ENCODE data around the gene STPG2. TPM values are rescaled to one million over a fixed set of nuclear protein-coding genes. Genes with fewer than 3 reads are reported as not detected.

Gene STPG2
- total RNA-seq, 1 experiment from 2014 or later = 0.56 TPM

DNA sequence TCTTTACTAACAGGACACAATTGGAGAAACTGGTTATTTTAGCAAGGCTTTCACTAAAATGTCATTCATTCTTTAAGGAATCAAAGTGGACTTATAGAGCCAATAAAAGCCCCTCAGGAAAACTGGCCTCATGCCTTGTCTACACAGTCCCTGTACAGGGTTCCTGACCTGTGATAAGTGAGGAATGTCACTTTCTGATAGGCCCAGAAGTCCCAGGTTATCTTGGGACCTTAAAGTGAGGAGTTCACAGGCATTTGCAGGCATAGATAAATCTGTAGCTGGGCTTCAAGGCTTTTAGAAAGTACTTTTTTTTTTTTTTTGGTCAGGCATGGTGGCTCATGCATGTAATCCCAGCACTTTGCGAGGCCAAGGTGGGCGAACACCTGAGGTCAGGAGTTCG lies 19.4 kb upstream of the STPG2 start:
- Histone ChIP-seq H3K9me2 (replicated peaks; ENCODE audit: insufficient read depth, low read length) (no peaks in the 10 kb centered on the region), H3K27me3 (ENCODE audit: low read length) (no peaks in the 10 kb centered on the region), H3K36me3 (ENCODE audit: insufficient read depth, low read length) (no peaks in the 10 kb centered on the region), H3K9me3 (ENCODE audit: low read length) (no peaks in the 10 kb centered on the region), H3K27ac (ENCODE audit: low read length) (no peak overlapping the region), H3K79me2 (ENCODE audit: low read length) (no peaks in the 10 kb centered on the region), H2AFZ (ENCODE audit: low read length) (no peak overlapping the region), H3K4me1 (ENCODE audit: low read length) (no peaks in the 10 kb centered on the region), H4K20me1 (ENCODE audit: insufficient read depth, low read depth, low read length) (no peaks in the 10 kb centered on the region), H3K4me2 (ENCODE audit: low read depth, low read length, poor library complexity, severe bottlenecking) (no peak overlapping the region), H3K4me3 (ENCODE audit: low read length) (no peak overlapping the region), H3K9ac (ENCODE audit: low read length) (no peak overlapping the region)
- no peak for DNase-seq

DNA sequence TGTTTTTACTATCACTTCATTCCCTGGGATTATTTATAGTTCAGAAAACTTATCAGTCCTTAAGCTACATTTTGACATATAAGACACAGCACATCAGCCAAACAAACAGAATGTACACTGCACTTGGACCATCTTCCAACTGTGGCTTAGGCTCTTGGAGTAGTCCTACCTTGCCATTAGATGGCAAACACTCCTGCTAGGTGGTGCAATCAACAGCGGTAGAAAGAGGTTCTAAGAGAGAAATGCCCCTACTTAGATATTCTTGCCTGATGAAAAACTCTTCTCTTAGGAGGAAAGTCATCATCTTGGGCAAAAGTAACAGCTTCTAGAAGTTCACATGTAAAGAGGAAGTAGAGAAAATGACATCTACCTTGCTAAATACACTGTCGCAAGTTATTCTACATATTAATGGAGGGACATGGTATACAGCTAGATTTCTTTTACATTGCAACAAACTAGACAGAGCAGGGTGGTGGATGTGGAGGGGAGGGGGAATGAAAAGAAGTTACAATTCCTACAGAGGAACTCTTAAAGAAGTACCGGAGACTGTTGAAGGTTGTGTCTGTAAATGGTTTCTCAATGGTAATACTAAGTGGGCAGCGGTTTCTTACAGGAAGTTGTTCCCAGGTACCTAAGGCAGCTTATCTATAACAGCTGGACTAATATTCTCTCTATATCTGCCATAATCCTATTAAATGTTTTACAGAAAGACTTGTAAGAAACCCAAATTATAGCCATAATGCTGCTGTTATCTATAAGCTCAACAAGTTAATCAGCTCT lies 8.1 kb upstream of the STPG2 start:
- H3K4me1 ChIP-seq (ENCODE audit: low read length) = no peaks in the 10 kb centered on the region
- H3K79me2 ChIP-seq (ENCODE audit: low read length) = no peaks in the 10 kb centered on the region
- no peak overlapping the region for H2AFZ ChIP-seq (ENCODE audit: low read length)
- DNase-seq = no peak
- no peaks in the 10 kb centered on the region for H4K20me1 ChIP-seq (ENCODE audit: insufficient read depth, low read depth, low read length)
- no peak overlapping the region for H3K4me3 ChIP-seq (ENCODE audit: low read length)
- H3K9me2 ChIP-seq (replicated peaks; ENCODE audit: insufficient read depth, low read length) = no peaks in the 10 kb centered on the region
- no peaks in the 10 kb centered on the region for H3K36me3 ChIP-seq (ENCODE audit: insufficient read depth, low read length)
- no peaks in the 10 kb centered on the region for H3K27me3 ChIP-seq (ENCODE audit: low read length)
- no peak overlapping the region for H3K4me2 ChIP-seq (ENCODE audit: low read depth, low read length, poor library complexity, severe bottlenecking)
- H3K9me3 ChIP-seq (ENCODE audit: low read length) = no peaks in the 10 kb centered on the region
- H3K9ac ChIP-seq (ENCODE audit: low read length) = no peak overlapping the region
- no peak overlapping the region for H3K27ac ChIP-seq (ENCODE audit: low read length)

DNA sequence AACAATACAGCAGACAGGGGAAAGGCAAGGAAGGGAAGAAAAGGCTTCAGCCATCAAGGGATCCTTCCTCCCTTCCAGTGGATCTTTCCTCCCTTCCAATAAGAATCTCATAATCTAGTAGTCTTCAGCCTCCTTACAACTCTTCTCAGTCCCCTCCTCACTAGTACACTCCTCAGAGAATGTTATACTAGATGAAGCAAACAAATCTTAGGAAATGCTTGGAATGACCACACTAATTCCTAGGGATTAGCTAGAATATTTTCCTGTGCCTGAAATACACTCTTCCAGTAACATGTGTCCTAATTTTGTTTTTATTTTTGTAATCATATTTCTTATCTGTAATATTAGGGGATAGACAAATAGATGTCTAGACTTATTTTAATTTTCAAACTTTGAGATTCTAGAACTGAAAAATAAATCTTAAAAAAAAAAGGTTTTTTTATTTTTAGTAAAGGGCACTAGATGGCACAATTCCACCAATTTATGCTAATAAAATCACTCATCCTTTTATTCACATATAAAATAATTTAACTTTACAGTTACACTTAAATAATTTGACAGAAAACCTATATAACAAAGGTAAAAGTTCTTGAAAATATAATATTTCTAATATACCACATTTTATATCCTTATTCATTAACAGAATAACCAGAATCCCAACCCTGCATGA lies 7.0 kb upstream of the STPG2 start:
- H3K4me2 ChIP-seq (ENCODE audit: low read depth, low read length, poor library complexity, severe bottlenecking) = no peak overlapping the region
- H4K20me1 ChIP-seq (ENCODE audit: insufficient read depth, low read depth, low read length) = no peaks in the 10 kb centered on the region
- DNase-seq = no peak
- no peaks in the 10 kb centered on the region for H3K4me1 ChIP-seq (ENCODE audit: low read length)
- H3K36me3 ChIP-seq (ENCODE audit: insufficient read depth, low read length) = no peaks in the 10 kb centered on the region
- no peaks in the 10 kb centered on the region for H3K79me2 ChIP-seq (ENCODE audit: low read length)
- no peak overlapping the region for H3K9ac ChIP-seq (ENCODE audit: low read length)
- H3K27ac ChIP-seq (ENCODE audit: low read length) = no peak overlapping the region
- H3K4me3 ChIP-seq (ENCODE audit: low read length) = no peak overlapping the region
- H3K9me3 ChIP-seq (ENCODE audit: low read length) = no peaks in the 10 kb centered on the region
- no peak overlapping the region for H2AFZ ChIP-seq (ENCODE audit: low read length)
- no peaks in the 10 kb centered on the region for H3K27me3 ChIP-seq (ENCODE audit: low read length)
- H3K9me2 ChIP-seq (replicated peaks; ENCODE audit: insufficient read depth, low read length) = no peaks in the 10 kb centered on the region

GRCh38 chr4:98148856-98149255 lies 5.6 kb upstream of the STPG2 start:
- Histone ChIP-seq H3K9me2 (replicated peaks; ENCODE audit: insufficient read depth, low read length) (no peaks in the 10 kb centered on the region), H3K79me2 (ENCODE audit: low read length) (no peaks in the 10 kb centered on the region), H3K9me3 (ENCODE audit: low read length) (no peaks in the 10 kb centered on the region), H2AFZ (ENCODE audit: low read length) (no peak overlapping the region), H3K36me3 (ENCODE audit: insufficient read depth, low read length) (no peaks in the 10 kb centered on the region), H3K9ac (ENCODE audit: low read length) (no peak overlapping the region), H3K4me1 (ENCODE audit: low read length) (peaks cover 6% of the 10 kb centered on the region), H3K4me3 (ENCODE audit: low read length) (no peak overlapping the region), H3K27me3 (ENCODE audit: low read length) (no peaks in the 10 kb centered on the region), H4K20me1 (ENCODE audit: insufficient read depth, low read depth, low read length) (no peaks in the 10 kb centered on the region), H3K4me2 (ENCODE audit: low read depth, low read length, poor library complexity, severe bottlenecking) (no peak overlapping the region), H3K27ac (ENCODE audit: low read length) (no peak overlapping the region)
- DNase-seq = no peak

GRCh38 chr4:98126141-98126540 lies 17.1 kb downstream of the STPG2 start:
- Histone ChIP-seq H3K36me3 (ENCODE audit: insufficient read depth, low read length) (no peaks in the 10 kb centered on the region), H3K27me3 (ENCODE audit: low read length) (no peaks in the 10 kb centered on the region), H3K9me2 (replicated peaks; ENCODE audit: insufficient read depth, low read length) (no peaks in the 10 kb centered on the region), H3K79me2 (ENCODE audit: low read length) (no peaks in the 10 kb centered on the region), H3K4me2 (ENCODE audit: low read depth, low read length, poor library complexity, severe bottlenecking) (no peak overlapping the region), H3K9me3 (ENCODE audit: low read length) (no peaks in the 10 kb centered on the region), H2AFZ (ENCODE audit: low read length) (no peak overlapping the region), H3K4me3 (ENCODE audit: low read length) (no peak overlapping the region), H3K9ac (ENCODE audit: low read length) (no peak overlapping the region), H4K20me1 (ENCODE audit: insufficient read depth, low read depth, low read length) (no peaks in the 10 kb centered on the region), H3K4me1 (ENCODE audit: low read length) (no peaks in the 10 kb centered on the region), H3K27ac (ENCODE audit: low read length) (no peak overlapping the region)
- DNase-seq = no peak

- Histone ChIP-seq H3K27me3 (ENCODE audit: low read length) (no peaks in the 10 kb centered on the region), H3K9me2 (replicated peaks; ENCODE audit: insufficient read depth, low read length) (no peaks in the 10 kb centered on the region), H3K4me3 (ENCODE audit: low read length) (no peak overlapping the region), H3K27ac (ENCODE audit: low read length) (no peak overlapping the region), H3K9me3 (ENCODE audit: low read length) (no peaks in the 10 kb centered on the region), H4K20me1 (ENCODE audit: insufficient read depth, low read depth, low read length) (no peaks in the 10 kb centered on the region), H3K9ac (ENCODE audit: low read length) (no peak overlapping the region), H3K36me3 (ENCODE audit: insufficient read depth, low read length) (no peaks in the 10 kb centered on the region), H3K4me2 (ENCODE audit: low read depth, low read length, poor library complexity, severe bottlenecking) (no peak overlapping the region), H3K79me2 (ENCODE audit: low read length) (no peaks in the 10 kb centered on the region), H3K4me1 (ENCODE audit: low read length) (no peaks in the 10 kb centered on the region), H2AFZ (ENCODE audit: low read length) (no peak overlapping the region)
- DNase-seq = no peak
Measured at GRCh38 chr4:98125585-98125984, 17.7 kb downstream of the STPG2 start.

DNA sequence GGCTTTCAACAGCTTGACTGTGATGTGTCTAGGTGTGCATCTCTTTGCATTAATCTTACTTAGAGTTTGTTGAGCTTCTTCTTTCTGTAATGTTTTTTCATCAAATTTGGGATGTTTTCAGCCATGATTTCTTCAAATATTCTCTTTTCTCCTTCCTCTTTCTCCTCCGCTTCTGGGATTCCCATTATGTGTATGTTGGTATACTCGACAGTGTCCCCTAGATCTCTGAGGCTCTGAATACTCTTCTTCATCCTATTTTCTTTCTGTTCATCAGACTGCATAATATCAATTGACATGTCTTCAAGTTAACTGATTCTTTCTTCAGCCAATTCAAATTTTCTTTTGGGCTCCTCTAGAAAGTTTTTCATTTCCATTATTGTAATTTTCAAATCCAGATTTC lies 25.9 kb downstream of the STPG2 start:
- H4K20me1 ChIP-seq (ENCODE audit: insufficient read depth, low read depth, low read length) = no peaks in the 10 kb centered on the region
- H3K27me3 ChIP-seq (ENCODE audit: low read length) = no peaks in the 10 kb centered on the region; the same call in 1 of the 2 replicates
- peaks cover 3% of the 10 kb centered on the region; the same call in 1 of the 2 replicates for H3K9me3 ChIP-seq (ENCODE audit: low read length)
- H3K79me2 ChIP-seq (ENCODE audit: low read length) = no peaks in the 10 kb centered on the region
- H3K27ac ChIP-seq (ENCODE audit: low read length) = no peak overlapping the region
- no peaks in the 10 kb centered on the region for H3K4me1 ChIP-seq (ENCODE audit: low read length)
- DNase-seq = no peak
- H3K9me2 ChIP-seq (replicated peaks; ENCODE audit: insufficient read depth, low read length) = no peaks in the 10 kb centered on the region
- no peaks in the 10 kb centered on the region for H3K36me3 ChIP-seq (ENCODE audit: insufficient read depth, low read length)
- H3K4me3 ChIP-seq (ENCODE audit: low read length) = no peak overlapping the region
- H3K4me2 ChIP-seq (ENCODE audit: low read depth, low read length, poor library complexity, severe bottlenecking) = no peak overlapping the region
- no peak overlapping the region for H2AFZ ChIP-seq (ENCODE audit: low read length)
- H3K9ac ChIP-seq (ENCODE audit: low read length) = no peak overlapping the region

- no peak overlapping the region for H3K4me3 ChIP-seq (ENCODE audit: low read length)
- H3K4me2 ChIP-seq (ENCODE audit: low read depth, low read length, poor library complexity, severe bottlenecking) = no peak overlapping the region
- no peaks in the 10 kb centered on the region for H3K9me2 ChIP-seq (replicated peaks; ENCODE audit: insufficient read depth, low read length)
- no peak overlapping the region for H2AFZ ChIP-seq (ENCODE audit: low read length)
- no peaks in the 10 kb centered on the region for H3K79me2 ChIP-seq (ENCODE audit: low read length)
- H3K27me3 ChIP-seq (ENCODE audit: low read length) = no peaks in the 10 kb centered on the region; the same call in 1 of the 2 replicates
- no peaks in the 10 kb centered on the region for H3K4me1 ChIP-seq (ENCODE audit: low read length)
- H3K9ac ChIP-seq (ENCODE audit: low read length) = no peak overlapping the region
- H3K27ac ChIP-seq (ENCODE audit: low read length) = no peak overlapping the region
- DNase-seq = peak; percentile 67
- no peaks in the 10 kb centered on the region for H3K36me3 ChIP-seq (ENCODE audit: insufficient read depth, low read length)
- peaks cover 3% of the 10 kb centered on the region; the same call in 1 of the 2 replicates for H3K9me3 ChIP-seq (ENCODE audit: low read length)
- no peaks in the 10 kb centered on the region for H4K20me1 ChIP-seq (ENCODE audit: insufficient read depth, low read depth, low read length)
Measured at GRCh38 chr4:98113012-98113411, 30.3 kb downstream of the STPG2 start.

Data from Karpas-422 (cell line).